Fibroblast of mammary gland (primary cell): ENCODE data around the gene SUSD1.
A peak's percentile ranks its signal among the peaks of the same experiment; 100 is the strongest.

ENCODE experiments used
- DNase-seq: peaks from one replicate; pipeline ENCODE4 v3.0.0-alpha.2; 2010; ENCODE audit warnings: low read depth
- H3K4me3 ChIP-seq: 2 replicates; pipeline ENCODE4 v1.5.1; 2011; ENCODE audit warnings: low read depth, mild to moderate bottlenecking, low read length, moderate library complexity; ENCODE audit not compliant: control insufficient read depth
- TF ChIP-seq, protein P1 (sequence below): conservative IDR thresholded peaks from 2 replicates; pipeline ENCODE4 v1.5.1; 2011; ENCODE audit warnings: low read depth, low read length, inconsistent platforms; ENCODE audit not compliant: control insufficient read depth, insufficient read depth

SUSD1 gene

DNA sequence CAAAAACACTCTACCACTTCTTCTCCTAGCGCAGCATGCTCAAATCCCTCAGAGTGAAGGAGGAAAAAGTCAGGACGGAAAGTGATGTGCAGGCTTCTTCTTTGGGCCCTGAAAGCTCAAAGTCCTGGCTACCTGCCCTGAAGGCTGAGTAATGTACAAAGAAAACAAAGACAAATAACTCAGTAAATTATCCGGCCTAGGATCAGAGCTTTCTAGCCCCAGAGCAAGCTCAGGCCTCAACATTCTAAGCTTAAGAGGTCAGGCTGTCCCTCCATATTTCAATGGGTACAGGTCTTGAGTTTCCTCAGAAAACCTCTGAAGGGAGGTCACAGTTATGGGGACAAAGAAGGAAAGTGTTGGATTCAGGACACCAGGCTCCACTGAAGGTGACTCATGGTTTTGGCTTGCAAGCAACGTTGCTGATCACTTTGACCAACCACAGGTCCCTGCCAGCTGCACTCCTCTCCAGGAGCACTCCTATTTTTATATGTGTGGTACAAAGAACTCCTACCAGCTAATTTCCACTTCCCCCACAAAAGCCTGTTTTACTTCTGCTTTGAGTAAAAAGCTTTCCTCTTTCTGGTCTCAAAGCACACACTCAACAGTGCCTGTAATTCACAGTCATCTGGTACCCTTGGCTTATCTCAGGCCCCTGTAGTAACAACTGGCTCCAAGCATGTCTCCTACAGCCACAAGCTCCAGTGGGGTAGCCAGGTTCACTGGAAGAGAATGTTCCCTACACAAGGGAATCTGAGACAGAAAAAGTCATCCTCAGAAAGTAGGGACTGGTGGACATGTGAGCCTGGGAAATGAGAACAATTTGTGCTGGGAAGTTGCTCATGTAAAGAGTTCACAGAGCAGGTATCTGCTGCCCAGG lies 162.8 kb downstream of the SUSD1 start:
- no peak overlapping the region for H3K4me3 ChIP-seq
- TF ChIP-seq, protein P1, sequence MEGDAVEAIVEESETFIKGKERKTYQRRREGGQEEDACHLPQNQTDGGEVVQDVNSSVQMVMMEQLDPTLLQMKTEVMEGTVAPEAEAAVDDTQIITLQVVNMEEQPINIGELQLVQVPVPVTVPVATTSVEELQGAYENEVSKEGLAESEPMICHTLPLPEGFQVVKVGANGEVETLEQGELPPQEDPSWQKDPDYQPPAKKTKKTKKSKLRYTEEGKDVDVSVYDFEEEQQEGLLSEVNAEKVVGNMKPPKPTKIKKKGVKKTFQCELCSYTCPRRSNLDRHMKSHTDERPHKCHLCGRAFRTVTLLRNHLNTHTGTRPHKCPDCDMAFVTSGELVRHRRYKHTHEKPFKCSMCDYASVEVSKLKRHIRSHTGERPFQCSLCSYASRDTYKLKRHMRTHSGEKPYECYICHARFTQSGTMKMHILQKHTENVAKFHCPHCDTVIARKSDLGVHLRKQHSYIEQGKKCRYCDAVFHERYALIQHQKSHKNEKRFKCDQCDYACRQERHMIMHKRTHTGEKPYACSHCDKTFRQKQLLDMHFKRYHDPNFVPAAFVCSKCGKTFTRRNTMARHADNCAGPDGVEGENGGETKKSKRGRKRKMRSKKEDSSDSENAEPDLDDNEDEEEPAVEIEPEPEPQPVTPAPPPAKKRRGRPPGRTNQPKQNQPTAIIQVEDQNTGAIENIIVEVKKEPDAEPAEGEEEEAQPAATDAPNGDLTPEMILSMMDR, result no peak
- peak; percentile 96 for DNase-seq

DNA sequence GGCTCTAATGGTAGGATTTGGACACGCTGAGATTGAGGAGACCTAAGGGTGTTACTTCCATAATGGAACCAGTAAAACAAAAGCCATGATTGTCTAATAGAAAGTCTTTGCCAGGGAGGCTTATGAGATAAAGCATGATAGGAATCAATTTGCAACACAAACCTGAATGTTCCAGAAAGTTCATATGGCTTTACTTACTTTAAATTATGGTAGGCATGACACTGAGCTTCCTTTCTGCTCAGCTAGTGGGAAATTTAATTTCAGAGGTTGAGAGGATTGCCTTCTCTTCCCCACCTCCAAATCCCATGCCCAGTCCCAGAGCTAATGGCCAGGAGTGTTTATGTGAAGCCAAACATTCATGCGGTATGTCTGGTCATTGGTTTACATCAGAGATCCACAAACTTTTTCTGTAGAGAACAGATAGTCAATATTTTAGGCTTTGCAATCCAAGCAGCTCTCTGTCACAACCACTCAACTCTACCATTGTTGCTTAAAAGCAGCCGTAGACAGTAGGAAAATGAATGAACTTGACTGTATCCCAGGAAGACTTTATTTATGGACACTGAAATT lies 164.0 kb downstream of the SUSD1 start:
- TF ChIP-seq, protein P1, result no peak
- no peak overlapping the region for H3K4me3 ChIP-seq
- no peak for DNase-seq

DNA sequence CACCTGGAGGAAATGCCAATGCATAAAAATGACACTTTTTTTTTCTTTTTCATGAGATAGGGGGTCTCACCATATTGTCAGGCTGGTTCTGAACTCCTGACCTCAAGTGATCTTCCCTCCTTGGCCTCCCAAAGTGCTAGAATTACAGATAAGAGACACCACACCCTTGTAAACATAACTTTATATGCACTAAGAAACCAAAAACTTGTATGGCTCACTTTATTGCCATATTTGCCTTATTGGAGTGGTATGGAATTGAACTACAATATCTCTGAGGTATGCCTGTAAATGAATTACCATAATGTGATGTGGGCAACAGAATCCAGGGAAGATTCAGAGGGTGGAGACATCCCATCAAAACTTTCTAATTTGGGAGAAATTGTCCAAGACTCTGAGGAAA lies 164.6 kb downstream of the SUSD1 start:
- TF ChIP-seq, protein P1, result no peak
- DNase-seq, result no peak
- no peak overlapping the region for H3K4me3 ChIP-seq

DNA sequence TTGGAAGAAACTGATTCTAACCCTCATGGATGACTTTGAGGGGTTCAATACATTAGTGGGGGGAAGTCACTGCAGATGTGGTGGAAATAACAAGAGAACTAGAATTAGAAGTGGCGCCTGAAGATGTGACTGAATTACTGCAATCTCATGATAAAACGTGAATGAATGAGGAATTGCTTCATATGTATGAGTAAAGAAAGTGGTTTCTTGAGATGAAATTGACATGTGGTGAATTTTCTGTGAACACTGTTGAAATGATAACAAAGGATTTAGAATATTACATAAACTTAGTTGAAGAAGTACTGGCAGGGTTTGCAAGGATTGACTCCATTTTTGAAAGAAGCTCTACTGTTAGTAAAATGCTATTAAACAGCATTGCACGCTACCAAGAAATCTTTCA lies 165.4 kb downstream of the SUSD1 start:
- peak; percentile 57 for DNase-seq
- TF ChIP-seq, protein P1, result no peak
- no peak overlapping the region for H3K4me3 ChIP-seq

DNA sequence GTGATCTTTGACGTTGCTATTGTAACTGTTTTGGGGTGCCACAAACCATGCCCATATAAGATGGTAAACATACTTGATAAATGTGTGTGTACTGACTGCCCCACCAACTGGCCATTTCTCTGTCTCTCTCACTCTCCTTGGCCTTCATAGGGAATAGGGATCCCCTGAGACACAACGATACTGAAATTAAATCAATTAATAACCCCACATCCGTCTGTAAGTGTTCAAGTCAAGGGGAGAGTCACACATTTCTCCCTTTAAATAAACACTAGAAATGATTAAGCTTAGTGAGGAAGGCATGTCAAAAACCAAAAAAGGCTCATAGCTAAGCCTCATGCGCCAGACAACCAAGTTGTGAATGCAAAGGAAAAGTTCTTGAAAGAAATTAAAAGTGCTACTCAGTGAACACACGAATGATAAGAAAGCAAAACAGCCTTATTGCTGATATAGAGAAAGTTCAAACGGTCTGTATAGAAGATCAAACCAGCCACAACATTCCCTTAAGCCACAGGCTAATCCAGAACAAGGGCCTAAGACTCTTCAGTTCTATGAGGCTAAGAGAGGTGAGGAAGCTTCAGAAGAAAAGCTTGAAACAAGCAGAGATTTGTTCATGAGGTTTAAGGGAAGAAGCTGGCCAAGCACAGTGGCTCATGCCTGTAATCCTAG lies 167.4 kb downstream of the SUSD1 start:
- no peak overlapping the region for H3K4me3 ChIP-seq
- TF ChIP-seq, protein P1, result no peak
- no peak for DNase-seq

DNA sequence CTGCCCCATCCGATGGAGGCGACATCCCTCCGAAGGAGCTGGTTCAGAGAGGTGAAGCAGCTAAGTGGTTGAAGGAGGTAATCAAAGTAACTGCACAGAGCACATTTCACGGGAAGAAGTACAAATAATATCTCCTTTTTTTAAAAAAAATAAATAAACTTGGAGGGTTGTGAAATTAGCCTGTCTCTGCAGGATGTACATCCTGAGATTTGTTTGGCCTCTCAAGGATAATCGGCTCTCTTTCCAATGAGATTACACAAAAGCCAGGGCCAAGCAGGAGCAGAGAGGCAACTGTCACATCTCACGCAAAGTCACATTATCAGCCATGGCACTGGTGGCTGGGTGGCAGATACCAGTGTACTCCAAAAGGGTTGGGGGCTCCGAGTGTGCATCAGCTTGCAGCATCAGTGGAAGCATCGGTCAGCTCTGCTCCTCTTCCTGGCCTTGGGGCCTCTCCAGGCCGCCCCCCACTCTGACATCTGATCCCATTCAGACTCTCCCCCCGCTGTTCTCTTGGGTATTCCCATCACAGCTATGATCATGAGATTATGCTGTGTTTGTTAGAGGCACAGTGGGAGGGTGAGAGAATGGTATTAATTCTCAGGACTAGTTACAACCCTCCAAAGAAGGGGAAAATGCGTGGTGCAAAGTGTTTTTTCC lies 168.6 kb downstream of the SUSD1 start:
- DNase-seq, result no peak
- TF ChIP-seq, protein P1, result no peak

More for the DNA sequence above, 168.6 kb downstream of the SUSD1 start:
- H3K4me3 ChIP-seq, result no peak overlapping the region
